Measurements from ENCODE around the gene ANKRD13A.
A peak's percentile ranks its signal among the peaks of the same experiment; 100 is the strongest.
"Not testable (repeated sequence)": the region's sequence is repeated elsewhere in the genome, so short reads cannot be mapped to it uniquely, and the experiment has no call there.

The ANKRD13A gene

DNA sequence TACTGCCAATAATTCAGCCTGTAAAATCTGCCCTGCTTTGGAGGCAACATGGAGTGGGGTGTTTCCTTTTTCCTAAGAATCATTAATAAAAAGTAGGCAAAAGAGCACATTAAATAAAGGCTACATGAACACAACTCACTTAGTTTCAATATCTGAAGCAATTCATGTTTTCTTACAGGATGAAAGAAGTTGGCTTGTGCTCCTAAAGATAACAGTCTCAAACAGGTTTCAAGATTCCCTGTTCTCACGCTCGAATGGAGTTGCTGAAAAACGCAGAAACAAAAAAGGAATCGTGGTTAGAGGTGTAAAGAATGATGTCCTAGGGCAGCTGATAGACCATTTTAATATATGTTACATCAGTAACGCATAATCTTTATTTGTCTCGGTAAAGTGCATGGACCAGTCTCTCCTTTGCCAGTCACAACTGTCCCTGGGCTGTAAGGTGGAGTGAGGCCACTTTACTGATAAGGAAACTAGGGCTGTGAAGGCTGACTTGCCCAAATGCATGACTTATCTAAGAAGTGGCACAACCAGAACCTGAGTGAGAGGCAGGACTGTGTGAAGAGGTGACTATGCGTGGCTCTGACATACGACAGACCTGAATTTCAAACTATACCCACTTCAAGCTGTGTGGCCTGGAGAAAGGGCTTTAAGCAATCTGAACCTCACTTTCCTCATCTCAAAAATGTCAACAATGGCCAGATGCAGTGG, 15.6 kb upstream of the ANKRD13A start:
- DNase-seq (ENCODE audit: low read depth in 2 of 2) = no peak

DNA sequence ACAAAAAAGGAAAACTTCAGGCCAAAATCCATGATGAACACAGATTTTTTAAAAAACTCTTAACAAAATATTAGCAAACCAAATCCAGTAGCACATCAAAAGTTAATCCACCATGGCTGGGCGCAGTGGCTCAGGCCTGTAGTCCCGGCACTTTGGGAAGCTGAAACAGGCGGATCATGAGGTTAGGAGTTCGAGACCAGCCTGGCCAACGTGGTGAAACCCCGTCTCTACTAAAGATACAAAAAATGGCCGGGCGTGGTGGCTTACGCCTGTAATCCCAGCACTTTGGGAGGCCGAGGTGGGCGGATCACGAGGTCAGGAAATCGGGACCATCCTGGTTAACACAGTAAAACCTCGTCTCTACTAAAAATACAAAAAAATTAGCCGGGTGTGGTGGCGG, 13.0 kb upstream of the ANKRD13A start:
- DNase-seq (ENCODE audit: low read depth in 2 of 2) = not testable (repeated sequence)

DNA sequence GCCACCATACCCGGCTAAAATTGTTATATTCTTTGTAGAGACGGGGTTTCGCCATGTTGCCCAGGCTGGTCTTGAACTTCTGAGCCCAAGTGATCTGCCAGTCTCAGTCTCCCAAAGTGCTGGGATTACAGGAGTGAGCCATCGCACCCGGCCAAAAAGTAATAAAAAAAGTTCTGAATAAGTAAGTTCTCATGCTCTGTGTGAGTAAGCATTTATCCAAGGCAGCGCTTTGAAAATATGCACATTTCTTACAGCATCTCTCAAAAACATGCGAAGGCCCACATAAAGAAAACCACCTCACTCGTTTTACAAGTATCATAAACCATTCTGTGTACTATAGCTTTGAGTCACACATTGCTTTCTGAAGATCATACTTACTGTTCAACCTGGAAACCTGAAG, 11.6 kb upstream of the ANKRD13A start:
- DNase-seq (ENCODE audit: low read depth in 2 of 2) = no peak

DNA sequence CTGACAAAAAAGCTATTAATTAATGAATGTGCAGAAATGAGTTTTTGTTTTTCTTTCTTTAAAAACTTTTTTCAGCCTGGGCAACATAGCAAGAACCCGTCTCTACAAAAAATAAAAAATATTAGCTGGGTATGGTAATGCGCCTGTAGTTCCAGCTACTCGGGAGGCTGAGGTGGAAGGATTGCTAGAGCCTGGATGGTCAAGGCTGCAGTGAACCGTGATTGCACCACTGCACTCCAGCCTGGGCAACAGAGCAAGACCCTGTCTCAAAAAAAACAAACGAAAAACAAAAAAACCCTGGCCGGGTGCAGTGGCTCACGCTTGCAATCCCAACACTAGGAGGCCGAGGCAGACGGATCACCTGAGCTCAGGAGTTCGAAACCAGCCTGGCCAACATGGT, 11.0 kb upstream of the ANKRD13A start:
- no peak for DNase-seq (ENCODE audit: low read depth in 2 of 2)

DNA sequence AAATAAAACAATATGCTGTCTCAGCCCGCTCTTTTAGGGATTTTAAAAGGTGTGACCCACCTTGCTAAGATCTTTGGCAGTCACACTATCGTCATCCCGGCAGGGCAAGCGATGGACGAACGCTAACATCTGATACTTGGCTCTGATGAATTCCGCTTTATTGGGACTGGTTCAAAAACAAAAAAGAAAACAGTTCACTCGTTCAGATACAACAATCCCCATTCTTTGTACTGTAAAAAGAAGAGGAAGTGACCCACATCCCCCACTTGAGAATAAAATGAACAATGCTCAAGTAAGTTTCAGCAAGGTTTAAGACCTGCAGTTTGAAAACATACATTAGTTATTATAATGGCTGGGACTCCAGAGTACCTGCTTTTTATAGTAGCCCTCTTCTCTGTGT, 10.3 kb upstream of the ANKRD13A start:
- DNase-seq (ENCODE audit: low read depth in 2 of 2) = no peak

DNA sequence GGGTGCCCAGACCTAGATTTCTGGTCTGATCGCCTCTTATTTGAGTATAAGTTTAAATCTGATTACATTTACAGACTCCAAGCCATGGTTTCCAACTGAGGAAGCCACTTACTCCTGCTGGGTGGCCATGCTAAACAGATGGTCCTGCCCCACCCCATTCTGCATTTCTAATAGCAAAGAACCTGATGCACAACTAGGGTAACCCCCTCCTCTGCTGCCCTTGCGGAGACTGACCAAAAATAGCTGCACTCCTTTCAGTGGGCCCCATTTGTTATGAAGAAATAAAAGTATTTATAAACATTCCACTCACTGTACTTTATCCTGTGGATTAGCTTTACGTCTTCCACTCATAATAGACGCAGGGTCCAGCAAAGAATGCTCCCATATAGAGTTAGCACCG, 9.8 kb upstream of the ANKRD13A start:
- DNase-seq (ENCODE audit: low read depth in 2 of 2) = no peak

DNA sequence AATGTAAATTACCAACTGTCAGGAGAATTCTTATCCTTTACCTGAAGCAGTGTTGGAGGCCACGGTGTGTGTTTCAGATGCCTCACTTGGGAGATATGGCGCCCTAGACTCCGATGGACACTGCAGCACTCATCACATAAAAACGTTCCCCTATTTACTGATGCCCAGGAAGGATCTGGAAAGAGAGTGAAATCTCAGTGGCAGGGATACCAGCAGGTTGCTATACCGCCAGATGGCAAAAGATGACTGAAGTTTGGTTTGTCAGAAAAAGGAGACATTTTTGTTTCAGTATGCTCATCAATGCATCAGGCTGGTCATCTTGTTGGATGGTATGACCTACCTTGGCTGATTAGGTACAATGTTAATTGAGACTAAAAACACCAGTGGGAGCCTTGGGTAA, 7.6 kb upstream of the ANKRD13A start:
- no peak for DNase-seq (ENCODE audit: low read depth in 2 of 2)

DNA sequence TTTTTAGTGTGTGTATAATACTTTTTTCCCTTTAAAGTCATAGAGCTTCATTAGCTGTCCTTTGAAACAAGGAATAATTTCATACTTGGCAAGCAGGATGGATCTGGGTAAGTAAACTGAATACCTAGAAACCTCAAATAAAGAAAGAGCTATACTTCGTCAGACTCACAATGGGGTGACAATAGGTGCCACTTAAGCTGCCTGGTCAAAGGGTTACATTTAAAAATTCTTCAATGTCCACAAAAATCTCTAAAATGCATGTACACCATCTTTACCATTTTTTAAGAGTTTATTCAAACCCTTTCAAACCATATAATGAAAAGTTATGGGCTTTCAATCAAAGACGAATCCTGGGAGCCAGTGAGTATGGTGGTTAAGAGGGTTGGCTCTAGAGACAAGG, 6.1 kb upstream of the ANKRD13A start:
- DNase-seq (ENCODE audit: low read depth in 2 of 2) = no peak

DNA sequence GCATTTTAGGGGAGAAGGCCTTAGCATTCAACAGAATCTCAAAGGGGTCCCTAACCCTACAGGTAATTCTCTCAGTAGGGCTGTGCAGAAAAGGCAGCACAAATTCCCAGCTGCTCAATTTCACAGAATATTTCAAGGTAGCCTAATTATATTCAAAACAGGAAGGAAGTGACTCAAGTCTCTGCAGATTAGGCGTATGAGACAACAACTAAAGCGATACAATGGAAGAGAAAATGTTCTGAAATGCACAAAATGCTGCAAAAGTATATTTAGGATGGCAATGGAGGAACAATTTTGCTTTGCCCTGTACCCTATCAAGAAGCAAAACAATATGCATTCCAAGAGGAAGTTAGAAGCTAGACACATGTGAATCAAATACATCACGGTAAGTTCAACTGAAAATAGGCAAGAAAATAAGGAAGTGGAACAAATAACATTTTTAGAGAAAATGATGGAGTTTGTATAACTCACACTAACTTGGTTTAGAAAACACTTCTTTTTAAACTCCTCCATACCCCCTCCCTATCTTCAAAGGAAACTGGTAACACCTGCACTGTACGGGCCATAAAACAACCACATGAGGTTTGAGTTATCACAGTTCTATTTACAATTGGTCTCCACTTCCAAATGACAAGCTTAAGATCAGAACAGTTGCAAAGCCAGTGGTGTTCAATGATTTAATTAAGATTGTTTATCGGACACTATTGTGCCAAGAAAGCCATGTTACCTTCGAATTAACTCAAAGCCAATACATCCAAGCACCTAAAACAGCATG, 4.6 kb upstream of the ANKRD13A start:
- DNase-seq (ENCODE audit: low read depth in 2 of 2) = no peak

DNA sequence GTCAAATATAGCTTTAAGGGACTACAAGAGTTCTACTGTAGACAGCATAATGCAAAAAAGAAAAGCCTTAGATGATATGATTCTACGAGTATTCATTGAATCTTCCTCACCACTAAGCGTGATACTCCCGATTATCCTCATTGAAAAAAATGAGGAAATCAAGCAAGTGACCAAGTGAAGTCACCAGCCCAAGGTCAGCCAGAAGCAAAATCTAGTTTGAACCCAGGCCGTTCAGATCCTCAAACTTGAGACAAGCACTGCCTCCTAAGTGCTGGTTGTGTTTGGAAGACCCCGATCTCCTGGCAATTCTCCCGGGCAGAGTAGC, 3.9 kb upstream of the ANKRD13A start:
- DNase-seq (ENCODE audit: low read depth in 2 of 2) = no peak

DNA sequence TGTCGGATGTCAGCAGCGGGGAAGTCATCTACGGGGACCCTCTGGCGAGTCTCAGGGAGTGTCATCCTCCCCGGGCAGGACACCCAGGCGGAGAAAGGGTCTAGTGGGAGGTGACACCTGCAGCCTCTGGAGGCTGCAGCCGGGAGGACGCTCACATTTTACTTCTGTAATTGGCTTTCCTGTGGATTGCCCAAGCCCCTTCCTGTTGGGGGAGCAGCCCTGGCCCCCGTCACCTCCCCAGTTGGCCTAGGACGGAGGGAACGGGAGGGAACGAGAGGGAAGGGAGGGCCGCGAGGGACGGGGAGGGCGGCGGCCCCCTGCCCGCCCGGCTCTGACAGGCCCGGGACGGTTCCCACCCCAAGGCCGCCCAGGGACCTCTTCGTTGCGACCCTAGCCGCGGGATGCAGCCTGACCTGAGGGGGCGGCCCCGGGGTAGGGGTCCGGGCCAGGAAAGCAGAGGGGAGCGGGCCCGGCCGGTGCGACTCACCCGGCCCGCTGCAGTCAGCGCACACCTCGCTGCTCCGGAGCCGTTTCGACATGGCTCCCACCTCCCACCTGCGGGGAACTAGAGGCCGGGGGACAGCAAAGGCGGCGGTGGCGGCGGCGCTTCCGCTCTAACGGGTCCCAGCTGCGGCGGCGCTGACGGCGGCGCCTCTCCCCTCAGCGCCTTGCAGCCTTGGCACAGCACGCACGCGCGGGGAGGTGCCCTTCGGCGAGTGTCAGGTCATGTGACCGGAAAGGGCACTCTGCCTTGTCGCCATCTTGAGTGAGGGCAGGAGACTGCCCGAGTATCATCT, 3.3 kb upstream of the ANKRD13A start, which contains the start of gene GIT2:
Gene GIT2 (minus strand): TSS at position 683 of the 797 bp plus-strand sequence. CDS start 144 bp downstream, at position 539.
- DNase-seq (ENCODE audit: low read depth in 2 of 2) = peak; percentile 73 to 90

DNA sequence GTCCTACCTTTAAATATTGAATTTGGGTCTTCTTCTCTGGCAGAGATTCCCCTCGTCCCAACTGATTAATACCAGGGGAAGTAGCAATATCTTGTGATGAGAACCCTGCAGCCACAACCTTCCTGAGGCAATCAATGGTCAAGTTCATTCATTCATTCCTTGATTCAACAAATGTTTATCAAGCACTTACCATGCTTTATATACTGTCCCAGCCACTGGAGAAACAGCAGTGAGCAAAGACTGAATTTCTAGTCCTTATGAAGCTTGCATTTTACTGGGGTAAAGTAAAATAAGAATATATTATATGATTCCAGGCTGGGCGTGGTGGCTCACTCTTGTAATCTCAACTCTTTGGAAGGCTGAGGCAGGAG, 2.8 kb upstream of the ANKRD13A start:
- no peak for DNase-seq (ENCODE audit: low read depth in 2 of 2)

DNA sequence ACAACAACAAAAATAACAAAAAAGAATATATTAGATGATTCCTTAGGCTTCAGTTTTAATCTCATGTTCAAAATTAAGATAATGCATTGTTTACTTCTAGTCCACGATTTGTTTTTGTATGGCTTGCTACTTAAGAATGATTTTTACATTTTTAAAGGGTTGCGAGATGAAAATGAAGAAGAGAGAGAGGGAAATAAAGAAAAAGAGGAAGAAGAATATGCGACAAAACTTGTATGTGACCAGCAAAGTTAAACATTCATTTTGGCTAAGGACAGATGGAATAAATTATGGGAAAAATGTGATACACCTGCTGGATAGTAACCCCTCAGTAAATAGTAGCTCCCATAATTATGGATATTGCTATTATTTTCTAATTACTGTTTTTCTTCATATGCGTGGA, 1.8 kb upstream of the ANKRD13A start:
- no peak for DNase-seq (ENCODE audit: low read depth in 2 of 2)

DNA sequence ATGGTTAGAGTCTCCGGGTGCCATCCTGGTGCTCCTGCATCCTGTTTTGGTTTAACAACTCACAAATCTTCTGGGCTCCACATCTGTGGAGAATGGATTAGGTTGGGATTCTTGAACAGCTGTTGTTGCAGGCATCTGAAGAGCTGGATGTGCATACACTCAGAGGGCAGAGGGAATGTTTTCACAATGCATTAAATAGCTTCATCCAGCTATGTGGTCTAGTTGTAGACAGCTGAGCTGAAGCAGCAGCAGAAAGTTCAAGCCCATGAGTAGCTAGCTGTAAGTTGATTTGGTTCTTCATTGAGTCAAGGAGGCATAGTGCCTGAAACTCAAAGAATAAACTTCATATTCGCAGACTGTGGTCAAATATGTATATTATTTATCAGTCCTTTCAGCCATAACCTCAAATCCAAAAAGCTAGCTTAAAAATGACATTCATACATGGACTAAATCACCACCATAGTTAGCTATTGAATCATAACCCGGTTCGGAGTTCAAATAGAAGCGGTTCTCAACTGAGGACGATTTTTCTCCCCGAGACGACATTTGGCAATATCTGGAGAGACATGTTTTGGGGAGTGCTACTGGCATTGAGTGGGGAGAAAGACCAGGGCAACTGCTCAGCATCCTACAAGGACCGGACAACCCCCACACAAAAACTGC, 858 bp upstream of the ANKRD13A start:
- no peak for DNase-seq (ENCODE audit: low read depth in 2 of 2)

DNA sequence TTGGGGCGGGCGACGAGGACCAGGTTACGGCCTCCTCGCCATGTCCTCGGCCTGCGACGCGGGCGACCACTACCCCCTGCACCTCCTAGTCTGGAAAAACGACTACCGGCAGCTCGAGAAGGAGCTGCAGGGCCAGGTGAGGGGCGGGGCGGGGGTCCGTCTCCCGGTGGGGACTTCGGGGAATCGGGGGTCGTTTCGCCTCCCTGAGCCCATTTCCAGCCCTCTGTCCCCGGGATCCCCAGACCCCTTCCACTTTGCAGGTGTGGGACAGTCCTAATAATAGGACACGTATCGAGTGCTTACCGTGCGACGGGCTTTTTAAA, 380 bp downstream of the ANKRD13A start:
- DNase-seq (ENCODE audit: low read depth in 2 of 2) = no peak

DNA sequence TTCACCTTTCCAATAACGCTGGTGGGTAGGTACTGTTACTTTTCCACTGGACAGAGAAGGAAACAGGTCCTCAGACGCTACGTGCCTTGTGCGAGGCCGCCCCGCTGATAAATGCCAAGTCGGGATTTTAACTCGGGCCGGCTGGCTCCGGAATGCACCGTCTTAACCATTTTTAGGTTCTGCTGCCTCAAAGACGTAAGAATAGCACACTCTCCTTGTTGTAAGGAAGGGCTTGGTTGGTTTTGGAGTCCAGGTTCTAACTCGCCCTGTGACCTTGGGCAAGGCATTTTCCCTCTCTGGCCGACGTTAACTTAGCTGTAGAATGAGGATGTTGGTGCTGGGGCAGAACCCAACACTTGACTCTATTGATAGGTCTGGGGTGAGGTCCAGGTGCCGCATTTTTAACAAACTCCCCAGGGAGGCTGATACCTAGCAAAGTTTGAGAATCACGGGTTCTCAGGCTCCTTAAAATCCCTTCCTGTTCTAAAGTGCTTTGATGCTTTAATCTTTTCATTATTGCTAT, 814 bp downstream of the ANKRD13A start:
- no peak for DNase-seq (ENCODE audit: low read depth in 2 of 2)

DNA sequence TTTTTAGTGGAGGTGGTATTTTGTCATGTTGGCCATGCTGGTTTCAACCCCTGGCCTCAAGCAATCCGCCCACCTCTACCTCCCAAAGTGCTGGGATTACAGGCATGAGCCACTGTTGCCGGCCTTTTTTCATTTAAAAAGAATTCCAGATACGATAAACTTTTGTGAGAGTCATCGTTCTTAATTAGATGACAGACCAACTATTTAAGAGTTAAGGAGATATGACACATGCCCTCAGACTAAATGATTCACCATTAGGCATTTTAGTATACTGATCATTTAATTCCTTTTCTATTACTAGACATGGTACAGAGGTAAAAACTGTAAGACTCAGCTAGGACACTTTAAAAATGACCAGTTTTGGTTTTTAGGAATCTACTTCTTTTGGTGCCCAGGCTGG, 2.4 kb downstream of the ANKRD13A start:
- DNase-seq (ENCODE audit: low read depth in 2 of 2) = no peak

DNA sequence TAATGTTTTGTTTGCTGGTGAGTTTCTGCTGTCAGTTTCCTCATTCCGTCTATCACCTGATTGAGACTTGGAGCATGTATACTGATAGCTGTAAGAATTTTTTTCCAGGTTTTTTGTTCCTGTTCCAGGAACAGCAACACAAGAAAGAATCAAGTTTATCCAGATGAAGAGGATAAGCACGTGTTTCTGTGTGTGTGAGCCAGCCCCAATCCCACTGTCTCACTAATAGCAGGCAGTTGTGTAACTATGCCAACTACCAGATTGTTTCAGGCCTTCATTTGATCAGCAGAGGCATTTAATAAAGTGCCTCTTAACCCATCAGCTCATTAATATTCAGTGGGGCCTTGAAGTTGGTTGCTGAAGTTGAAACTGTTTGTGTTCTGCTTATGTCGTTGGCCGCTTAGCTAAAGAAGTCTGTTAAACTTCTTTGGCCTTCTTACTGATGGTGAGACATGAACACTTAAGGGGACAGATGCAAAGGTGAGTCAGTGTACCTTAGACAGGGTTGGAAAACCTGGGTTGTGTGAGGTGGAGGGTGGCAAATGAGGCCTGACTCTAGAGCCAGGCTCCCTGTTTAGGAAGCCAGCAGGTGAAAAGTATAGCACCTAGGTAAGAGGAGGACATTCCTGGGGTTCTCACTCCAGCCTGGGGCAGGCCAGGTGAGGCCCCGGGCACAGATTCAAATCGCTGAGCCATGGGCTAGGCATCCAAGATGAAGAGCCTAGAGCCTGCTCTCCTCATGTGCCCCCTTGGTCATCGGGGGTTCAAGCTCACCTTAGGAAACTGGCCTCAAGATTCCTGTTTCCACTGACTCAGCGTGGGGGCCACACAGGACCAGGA, 3.7 kb downstream of the ANKRD13A start:
- no peak for DNase-seq (ENCODE audit: low read depth in 2 of 2)

DNA sequence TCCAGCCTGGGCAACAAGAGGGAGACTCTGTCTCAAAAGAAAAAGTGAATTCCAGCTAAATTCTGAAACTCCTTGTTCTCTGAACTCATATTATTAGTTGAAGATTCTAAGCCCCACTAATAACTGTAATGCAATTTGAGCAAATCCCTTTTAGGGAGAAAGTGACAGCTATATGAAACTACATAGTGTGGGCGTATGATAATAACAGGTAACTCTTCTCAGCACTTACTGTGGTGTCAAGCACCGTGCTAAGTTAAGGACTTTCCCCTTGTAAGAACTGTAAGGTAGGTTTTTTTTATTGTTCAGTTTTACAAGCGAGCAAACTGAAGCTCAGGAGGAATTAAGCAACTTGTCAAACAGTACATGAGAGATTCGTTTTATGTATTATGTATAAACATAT, 5.4 kb downstream of the ANKRD13A start:
- DNase-seq (ENCODE audit: low read depth in 2 of 2) = no peak

DNA sequence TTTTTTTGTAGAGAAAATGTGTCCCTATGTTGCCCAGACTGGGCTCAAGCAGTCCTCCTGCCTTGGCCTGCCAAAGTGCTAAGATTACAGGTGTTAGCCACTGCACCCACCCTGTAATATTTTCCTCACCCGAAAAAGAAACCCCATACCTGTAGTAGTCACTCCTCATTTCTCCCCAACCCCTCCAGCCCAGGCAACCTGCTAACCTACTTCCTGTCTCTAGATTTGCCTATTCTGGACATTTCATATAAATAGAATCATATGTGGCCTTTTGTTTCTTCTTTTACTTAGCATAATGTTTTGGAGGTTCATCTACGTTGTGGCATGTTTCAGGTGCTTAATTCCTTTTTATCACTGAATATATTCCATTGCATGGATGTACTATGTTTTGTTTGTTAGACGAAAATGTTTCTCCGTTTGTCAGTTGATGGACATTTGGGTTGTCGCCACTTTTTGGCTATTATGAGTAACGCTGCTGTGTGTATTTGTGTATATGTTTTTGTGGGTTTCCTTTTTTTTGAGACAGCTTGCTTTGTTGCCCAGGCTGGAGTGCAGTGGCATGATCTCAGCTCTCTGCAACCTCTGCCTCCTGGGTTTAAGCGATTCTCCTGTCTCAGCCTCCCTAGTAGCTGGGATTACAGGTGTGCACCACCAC, 6.2 kb downstream of the ANKRD13A start:
- no peak for DNase-seq (ENCODE audit: low read depth in 2 of 2)

DNA sequence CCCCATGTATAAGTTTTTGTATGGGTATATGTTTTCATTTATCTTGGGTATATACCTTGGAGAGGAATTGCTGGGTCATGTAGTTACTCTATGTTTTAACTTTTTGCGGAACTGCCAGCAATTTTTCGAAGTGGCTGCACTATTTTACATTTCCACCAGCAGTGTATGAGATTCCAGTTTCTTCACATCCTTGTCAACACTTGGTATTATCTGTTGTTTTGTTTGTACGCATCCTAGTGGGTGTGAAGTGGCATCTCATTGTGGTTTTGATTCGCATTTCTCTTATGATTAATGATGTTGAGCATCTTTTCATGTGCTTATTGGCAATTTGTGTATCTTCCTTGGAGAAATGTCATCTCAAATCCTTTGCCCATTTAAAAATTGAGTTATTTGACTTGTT, 6.9 kb downstream of the ANKRD13A start:
- DNase-seq (ENCODE audit: low read depth in 2 of 2) = no peak
